ENCODE results near the gene ARMC6.

ARMC6 gene

GRCh38 chr19:19056636-19057275 is 23.4 kb downstream of the ARMC6 start:
- DNase-seq = no peak

DNA sequence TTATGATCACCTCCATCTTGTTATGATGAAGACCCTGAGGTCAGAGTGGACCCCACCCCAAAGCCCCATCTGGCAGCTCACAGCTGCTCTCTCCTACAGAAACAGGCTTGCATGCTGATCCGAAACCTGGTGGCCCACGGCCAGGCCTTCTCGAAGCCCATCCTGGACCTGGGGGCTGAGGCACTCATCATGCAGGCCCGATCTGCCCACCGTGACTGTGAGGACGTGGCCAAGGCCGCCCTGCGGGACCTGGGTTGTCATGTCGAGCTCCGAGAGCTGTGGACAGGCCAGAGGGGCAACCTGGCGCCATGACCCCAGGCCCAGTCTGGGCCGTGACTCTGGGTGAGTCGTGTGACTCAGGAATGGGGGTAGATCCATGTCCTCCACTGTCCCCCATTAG is 23.9 kb downstream of the ARMC6 start:
- DNase-seq = no peak

DNA sequence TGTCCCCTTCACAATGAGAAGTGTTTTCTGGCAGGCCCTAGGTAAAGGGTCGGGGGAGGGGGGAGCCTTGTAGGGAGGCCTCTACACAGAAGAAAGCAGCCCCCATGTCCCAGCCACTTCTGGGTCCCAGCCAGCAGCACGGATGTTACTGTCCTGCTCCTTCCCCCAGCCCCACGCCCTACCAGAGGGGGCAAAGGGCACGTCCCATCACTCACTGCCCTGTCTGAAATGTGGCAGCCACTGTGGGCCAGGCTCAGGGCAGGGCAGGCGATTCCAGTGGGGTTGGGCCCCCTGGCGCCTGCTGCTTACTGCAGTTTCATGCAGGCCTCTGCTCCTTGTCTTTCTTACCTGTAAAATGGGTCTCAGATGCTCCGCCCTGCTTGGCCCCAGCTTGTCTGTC is 24.3 kb downstream of the ARMC6 start:
- DNase-seq = no peak

DNA sequence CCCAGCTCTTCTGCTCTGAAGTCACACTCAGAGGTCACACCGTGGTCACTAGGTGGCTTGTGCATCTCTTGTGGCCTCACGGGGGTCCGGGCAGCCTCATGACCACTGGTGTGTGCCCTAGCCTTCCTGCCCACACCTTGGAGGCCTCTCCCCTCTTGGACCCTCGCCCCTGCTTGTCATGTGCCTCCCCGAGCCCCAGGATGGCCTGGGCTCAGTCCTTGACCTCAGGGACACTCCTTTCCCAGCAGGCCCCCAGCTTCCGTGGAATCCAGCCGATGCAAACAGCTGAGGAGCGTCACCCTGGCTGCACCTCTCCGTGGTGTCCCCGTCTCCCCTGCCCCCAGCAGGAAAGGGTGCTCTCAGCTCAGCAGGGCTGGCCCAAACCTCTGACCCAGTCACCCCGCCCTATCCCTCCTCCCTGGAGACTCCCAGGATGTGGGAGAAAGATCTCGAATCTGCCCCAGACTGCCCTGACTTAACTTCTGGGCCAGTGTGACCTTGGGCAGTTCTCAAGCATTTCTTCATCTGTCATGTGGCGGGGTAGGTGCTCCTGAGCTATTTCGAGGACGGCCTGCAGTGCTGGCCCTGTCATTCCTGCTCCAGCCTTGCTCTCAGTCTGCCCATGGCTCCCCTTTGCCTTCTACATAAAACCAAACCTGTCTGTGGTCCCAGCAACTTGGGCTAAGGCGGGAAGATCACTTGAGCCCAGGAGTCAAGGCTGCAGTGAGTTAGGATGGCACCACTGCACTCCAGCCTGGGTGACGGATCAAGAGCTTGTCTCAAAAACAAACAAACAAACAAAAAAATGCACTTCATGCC is 25.8 kb downstream of the ARMC6 start:
- DNase-seq = no peak

- DNase-seq = no peak
Measured at GRCh38 chr19:19059837-19060611, 26.6 kb downstream of the ARMC6 start.

GRCh38 chr19:19061506-19061905 is 28.1 kb downstream of the ARMC6 start:
- no peak for DNase-seq

DNA sequence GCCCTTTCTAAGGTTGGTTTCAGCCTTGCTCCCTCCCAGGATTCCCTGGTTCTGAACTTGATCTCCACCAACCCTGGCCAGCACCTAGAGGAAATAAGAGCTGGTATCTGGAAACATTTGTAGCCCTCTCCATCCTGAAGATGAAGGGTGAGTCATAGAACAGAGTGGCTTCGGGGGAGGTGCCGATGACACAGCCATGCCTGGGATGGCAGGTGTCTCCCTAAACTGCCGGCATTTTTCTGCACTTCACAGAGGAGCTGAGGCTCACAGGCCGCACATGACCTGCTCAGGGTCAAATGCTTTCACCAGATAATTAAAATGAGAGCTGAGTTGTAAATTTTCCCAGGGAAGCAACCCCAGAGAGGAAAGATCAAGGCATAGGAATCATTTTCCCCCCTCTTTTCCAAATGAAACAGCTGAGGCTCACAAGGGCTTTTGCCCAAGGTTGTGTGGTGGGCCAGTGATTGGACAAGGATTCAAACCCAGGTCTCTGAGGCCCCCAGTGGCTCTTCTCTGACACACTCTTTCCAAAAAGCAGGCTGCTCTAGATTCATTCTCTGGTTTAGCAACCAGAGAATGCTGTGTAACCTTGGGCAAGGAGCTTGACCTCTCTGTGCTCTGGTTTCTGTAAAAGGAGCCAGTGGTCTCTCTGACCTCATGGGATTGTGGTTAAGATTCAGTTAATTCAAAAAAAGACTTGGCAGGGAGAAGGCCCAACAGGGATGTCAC is 29.2 kb downstream of the ARMC6 start:
- DNase-seq = no peak

GRCh38 chr19:19063183-19064097 is 30.0 kb downstream of the ARMC6 start, which contains the start of gene SLC25A42:
SLC25A42 (plus strand) TSS chr19:19063994; CDS start chr19:19096125, 32,131 bp downstream.
- DNase-seq = peak; percentile 99

- DNase-seq = peak in 1 of 2 donors; percentile 2
Measured at GRCh38 chr19:19064098-19064722, 30.8 kb downstream of the ARMC6 start.

- DNase-seq = peak in 1 of 2 donors; percentile 1
Measured at GRCh38 chr19:19064811-19065745, 31.7 kb downstream of the ARMC6 start.

DNA sequence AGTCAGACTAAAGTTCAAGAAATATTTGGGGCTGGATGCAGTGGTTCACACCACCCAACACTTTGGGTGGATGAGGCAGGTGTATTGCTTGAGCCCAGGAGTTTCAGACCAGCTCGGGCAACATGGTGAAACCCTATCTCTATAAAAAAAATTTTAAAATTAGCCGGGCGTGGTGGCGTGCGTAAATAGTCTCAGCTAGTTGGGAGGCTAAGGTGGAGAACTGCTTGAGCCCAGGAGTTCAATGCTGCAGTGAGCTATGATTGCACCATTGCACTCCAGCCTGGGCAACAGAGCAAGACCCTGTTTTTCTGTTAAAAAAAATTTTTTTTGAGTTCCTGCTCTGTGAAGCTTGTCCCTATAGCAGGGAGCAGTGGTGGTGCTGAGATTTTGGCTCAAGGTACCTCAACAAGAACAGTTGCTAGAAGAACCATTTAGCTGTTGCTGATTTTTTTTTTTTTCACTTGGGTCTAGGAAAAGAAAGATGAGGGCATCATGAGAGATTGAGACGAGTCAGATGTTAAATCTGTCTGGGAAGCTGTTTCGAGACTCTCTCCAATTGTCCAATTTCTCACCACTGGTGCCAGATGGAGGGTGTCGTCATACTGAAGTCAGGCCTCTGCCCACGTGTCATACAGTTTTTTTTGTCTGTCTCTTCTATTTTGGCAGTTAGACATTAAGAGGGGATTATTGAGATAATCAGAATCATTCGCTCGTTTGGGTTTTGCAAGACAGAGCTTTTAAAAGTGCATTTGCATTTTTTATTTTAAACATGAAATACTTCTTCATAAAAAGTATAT is 34.1 kb downstream of the ARMC6 start:
- peak in 1 of 2 donors; percentile 25 for DNase-seq

DNA sequence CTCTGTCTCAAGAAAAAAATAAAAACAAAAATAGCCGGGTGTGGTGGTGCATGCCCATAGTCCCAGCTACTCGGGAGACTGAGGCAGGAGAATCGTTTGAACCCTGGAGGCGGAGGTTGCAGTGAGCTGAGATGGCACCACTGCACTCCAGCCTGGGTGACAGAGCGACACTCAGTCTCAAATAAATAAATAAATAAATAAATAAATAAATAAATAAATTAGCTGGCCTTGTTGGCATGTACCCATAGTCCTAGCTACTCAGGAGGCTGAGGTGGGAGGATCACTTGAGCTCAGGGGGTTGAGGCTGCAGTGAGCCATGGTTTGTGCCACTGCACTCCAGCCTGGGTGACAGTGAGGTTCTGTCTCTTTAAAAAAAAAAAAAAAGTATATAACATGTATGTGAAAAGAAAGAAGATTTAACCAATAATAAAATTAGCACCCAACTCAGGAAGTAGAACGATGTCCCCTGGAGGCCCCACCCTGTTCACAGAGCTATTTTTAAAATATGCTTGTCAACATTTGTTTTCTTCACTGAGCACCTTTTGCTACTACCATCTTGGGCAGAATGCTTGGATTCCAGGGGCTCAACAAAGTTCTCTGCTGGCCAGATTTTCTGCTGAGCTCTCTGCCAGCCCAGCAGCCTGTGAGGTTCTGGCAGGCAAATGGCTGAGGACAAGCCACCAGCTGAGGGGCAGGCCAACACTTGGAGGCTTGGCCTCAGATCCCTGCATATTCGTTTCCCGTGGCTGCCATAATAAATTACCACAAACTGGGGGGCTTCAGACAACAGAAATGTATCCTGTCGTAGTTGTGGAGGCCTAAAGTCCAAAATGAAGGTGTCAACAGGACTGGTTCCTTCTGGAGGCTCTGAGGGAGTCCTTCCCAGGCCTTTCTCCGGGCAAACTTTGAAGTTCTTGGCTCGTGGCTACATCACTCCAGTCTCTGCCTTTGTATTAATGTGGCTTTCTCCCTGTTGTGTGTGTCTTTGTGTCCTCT is 35.6 kb downstream of the ARMC6 start:
- no peak for DNase-seq

GRCh38 chr19:19071897-19072296 is 38.5 kb downstream of the ARMC6 start:
- DNase-seq = no peak

GRCh38 chr19:19074196-19074882 is 40.9 kb downstream of the ARMC6 start:
- no peak for DNase-seq

GRCh38 chr19:19075126-19075525 is 41.7 kb downstream of the ARMC6 start:
- DNase-seq = no peak

- no peak for DNase-seq
Measured at GRCh38 chr19:19076476-19076875, 43.1 kb downstream of the ARMC6 start.

GRCh38 chr19:19077103-19077502 is 43.7 kb downstream of the ARMC6 start:
- peak; percentile 17 to 19 for DNase-seq
